Vein endothelial cell (primary cell): ENCODE results near the gene NOL8. TPM values are rescaled to one million over a fixed set of nuclear protein-coding genes. Genes with fewer than 3 reads are reported as not detected.

Experiments
- small RNA-seq: library from RNA; depleted of rRNA; stranded (forward); fragments of <200 nt; gene quantifications from one replicate; pipeline ENCODE3, GENCODE V24; 2012
- total RNA-seq: library from RNA; depleted of rRNA; stranded (reverse); fragments of >200 nt; gene quantifications from 2 replicates; pipeline ENCODE4 v1.2.3, GENCODE V29; 2012

NOL8 gene
- 22.5 and 23.8 TPM in 2 replicates for total RNA-seq

GRCh38 chr9:92325269-92325990 lies at the start of gene NOL8, which contains the start of gene CENPP:
NOL8 (minus strand) TSS chr9:92325350; CDS start chr9:92324161, 1,189 bp downstream.
CENPP (plus strand) TSS chr9:92325953.

GRCh38 chr9:92293452-92294296 lies 31.5 kb downstream of the NOL8 start, which contains the start of gene IARS1:
IARS1 (minus strand) TSS chr9:92293697; CDS start chr9:92289419, 4,278 bp downstream.

Small RNA genes lying within 50 kb of the gene (small RNA-seq; reads per million reads assigned to genes)
- gene MIR3651 (not detected), gene SNORA84 (4.4 reads per million, percentile 92 among the genes with 10 or more reads in this experiment)

Other genes with a start within 250 kb of the NOL8 start
- gene SPTLC1, start 209.9 kb downstream of the NOL8 start, total RNA-seq, result 109 and 110 TPM in 2 replicates
- 173 and 190 TPM in 2 replicates for gene IARS1, start 31.7 kb downstream of the NOL8 start, total RNA-seq
- 2.3 and 5.4 TPM in 2 replicates for gene CENPP, start 603 bp upstream of the NOL8 start, total RNA-seq
- gene OGN, start 79.2 kb upstream of the NOL8 start, total RNA-seq, result not detected in 2 replicates
- gene OMD, start 99.1 kb upstream of the NOL8 start, total RNA-seq, result under 0.01 TPM in 1 of 2 replicates, not detected in the other
- not detected in 2 replicates for gene ASPN, start 157.2 kb upstream of the NOL8 start, total RNA-seq
- gene ECM2, start 210.6 kb upstream of the NOL8 start, total RNA-seq, result under 0.01 TPM in 1 of 2 replicates, not detected in the other